Progenitor cell of endocrine pancreas (in vitro differentiated cells): Measurements from ENCODE around the gene ARHGEF1. TPM values are rescaled to one million over a fixed set of nuclear protein-coding genes. Genes with fewer than 3 reads are reported as not detected.

Experiments
- DNase-seq: peaks from one replicate; pipeline ENCODE4 v3.0.0; 2021; ENCODE audit warnings: low spot score; ENCODE audit not compliant: unreplicated experiment
- H3K27ac Mint-ChIP-seq: 2 replicates; pipeline ENCODE4 v1.8.0; 2021; ENCODE audit warnings: mild to moderate bottlenecking, moderate library complexity, mixed read lengths
- H3K27me3 Mint-ChIP-seq: 2 replicates; pipeline ENCODE4 v1.8.0; 2021; ENCODE audit warnings: mixed read lengths
- H3K36me3 Mint-ChIP-seq: 2 replicates; pipeline ENCODE4 v1.8.0; 2022; ENCODE audit warnings: mixed read lengths; ENCODE audit not compliant: insufficient read depth
- H3K4me1 Mint-ChIP-seq: 2 replicates; pipeline ENCODE4 v1.8.0; 2021; ENCODE audit warnings: low read depth, mixed read lengths
- H3K4me3 Mint-ChIP-seq: 2 replicates; pipeline ENCODE4 v1.8.0; 2021; ENCODE audit warnings: low read depth, mild to moderate bottlenecking, moderate library complexity, mixed read lengths
- H3K9me3 Mint-ChIP-seq: 2 replicates; pipeline ENCODE4 v1.8.0; 2021; ENCODE audit warnings: low read depth, mixed read lengths
- CTCF ChIP-seq: fragments of 200-600 bp; sonication (generic); IDR thresholded peaks from one replicate; pipeline ENCODE4 v1.5.0; 2021; ENCODE audit warnings: antibody characterized with exemption, mild to moderate bottlenecking; ENCODE audit not compliant: unreplicated experiment
- total RNA-seq: library from RNA; stranded (reverse); gene quantifications from 2 replicates; pipeline ENCODE4 v1.2.1, GENCODE V29; 2021

ARHGEF1 gene
- total RNA-seq, 1 donor from 2014 or later = 112 TPM

GRCh38 chr19:41904118-41904870 is 21.3 kb downstream of the ARHGEF1 start:
- Mint-ChIP-seq H3K9me3 (no peaks in the 10 kb centered on the region), H3K27ac (peak overlapping the region; percentile 93), H3K4me3 (peak overlapping the region; percentile 67), H3K36me3 (peaks cover 34% of the 10 kb centered on the region), H3K27me3 (peaks cover 3% of the 10 kb centered on the region), H3K4me1 (peaks cover 23% of the 10 kb centered on the region)
- DNase-seq = peak; percentile 45
- no peak for TF ChIP-seq CTCF

GRCh38 chr19:41905273-41906002 is 22.5 kb downstream of the ARHGEF1 start:
- H3K36me3 Mint-ChIP-seq = peaks cover 31% of the 10 kb centered on the region
- H3K4me1 Mint-ChIP-seq = peaks cover 23% of the 10 kb centered on the region
- peak overlapping the region; percentile 93 for H3K27ac Mint-ChIP-seq
- DNase-seq = no peak
- no peak for TF ChIP-seq CTCF
- no peaks in the 10 kb centered on the region for H3K9me3 Mint-ChIP-seq
- peak overlapping the region; percentile 21 for H3K4me3 Mint-ChIP-seq
- H3K27me3 Mint-ChIP-seq = peaks cover 9% of the 10 kb centered on the region

GRCh38 chr19:41906271-41906670 is 23.3 kb downstream of the ARHGEF1 start:
- H3K27ac Mint-ChIP-seq = no peak overlapping the region
- peaks cover 34% of the 10 kb centered on the region for H3K36me3 Mint-ChIP-seq
- no peaks in the 10 kb centered on the region for H3K9me3 Mint-ChIP-seq
- peaks cover 18% of the 10 kb centered on the region for H3K27me3 Mint-ChIP-seq
- H3K4me1 Mint-ChIP-seq = peaks cover 23% of the 10 kb centered on the region
- no peak overlapping the region for H3K4me3 Mint-ChIP-seq
- no peak for TF ChIP-seq CTCF
- DNase-seq = no peak

- Mint-ChIP-seq H3K27ac (peak overlapping the region; percentile 78), H3K9me3 (no peaks in the 10 kb centered on the region), H3K4me3 (no peak overlapping the region), H3K36me3 (peaks cover 28% of the 10 kb centered on the region), H3K27me3 (peaks cover 26% of the 10 kb centered on the region), H3K4me1 (peaks cover 23% of the 10 kb centered on the region)
- no peak for TF ChIP-seq CTCF
- no peak for DNase-seq
Measured at GRCh38 chr19:41906916-41907680, 24.1 kb downstream of the ARHGEF1 start.

GRCh38 chr19:41907994-41908615 is 25.1 kb downstream of the ARHGEF1 start:
- H3K27ac Mint-ChIP-seq = no peak overlapping the region
- H3K36me3 Mint-ChIP-seq = peaks cover 21% of the 10 kb centered on the region
- H3K9me3 Mint-ChIP-seq = no peaks in the 10 kb centered on the region
- TF ChIP-seq CTCF = no peak
- no peak overlapping the region for H3K4me3 Mint-ChIP-seq
- peaks cover 35% of the 10 kb centered on the region for H3K27me3 Mint-ChIP-seq
- no peak for DNase-seq
- H3K4me1 Mint-ChIP-seq = peaks cover 25% of the 10 kb centered on the region
